GM18498 (cell line): Measurements from ENCODE around the gene KCNAB3.
A peak's percentile ranks its signal among the peaks of the same experiment; 100 is the strongest.

ENCODE experiments used
- ATAC-seq: cut with Tn5 transposase; IDR thresholded peaks from one replicate; pipeline ENCODE4 v1.9.1; 2021; ENCODE audit warnings: mild to moderate bottlenecking, moderate library complexity; ENCODE audit not compliant: unreplicated experiment

KCNAB3 gene

GRCh38 chr17:7940743-7941142, 11.1 kb upstream of the KCNAB3 start:
- no peak for ATAC-seq

GRCh38 chr17:7940034-7940433, 10.4 kb upstream of the KCNAB3 start:
- ATAC-seq, result no peak

- ATAC-seq, result no peak
Measured at GRCh38 chr17:7935859-7936258, 6.2 kb upstream of the KCNAB3 start.

- no peak for ATAC-seq
Measured at GRCh38 chr17:7932949-7933348, 3.3 kb upstream of the KCNAB3 start.

GRCh38 chr17:7932483-7932891, 2.8 kb upstream of the KCNAB3 start:
- peak; percentile 6 for ATAC-seq

GRCh38 chr17:7931709-7932482, 2.2 kb upstream of the KCNAB3 start, which contains the start of the genes CNTROB and TRAPPC1:
Gene CNTROB (plus strand): TSS chr17:7932206. CDS start chr17:7933080, 874 bp downstream.
Gene TRAPPC1 (minus strand): TSS chr17:7931946. CDS start chr17:7931829, 117 bp downstream.
- peak; percentile 95 for ATAC-seq

- no peak for ATAC-seq
Measured at GRCh38 chr17:7930841-7931631, 1.4 kb upstream of the KCNAB3 start.

GRCh38 chr17:7927596-7927995, 2.1 kb downstream of the KCNAB3 start:
- no peak for ATAC-seq

GRCh38 chr17:7922845-7923628, 6.6 kb downstream of the KCNAB3 start:
- peak; percentile 51 for ATAC-seq

GRCh38 chr17:7922269-7922844, 7.3 kb downstream of the KCNAB3 start:
- ATAC-seq, result no peak

GRCh38 chr17:7916808-7917207, 12.8 kb downstream of the KCNAB3 start:
- no peak for ATAC-seq

- no peak for ATAC-seq
Measured at GRCh38 chr17:7916385-7916682, 13.3 kb downstream of the KCNAB3 start.

GRCh38 chr17:7915611-7916384, 13.9 kb downstream of the KCNAB3 start, which contains the start of gene RNF227:
Gene RNF227 (minus strand): TSS chr17:7916289. CDS start chr17:7916195, 94 bp downstream.
- peak; percentile 74 for ATAC-seq

- no peak for ATAC-seq
Measured at GRCh38 chr17:7915179-7915610, 14.5 kb downstream of the KCNAB3 start.

GRCh38 chr17:7912927-7913524, 16.6 kb downstream of the KCNAB3 start:
- no peak for ATAC-seq

GRCh38 chr17:7911116-7911515, 18.5 kb downstream of the KCNAB3 start:
- no peak for ATAC-seq

- no peak for ATAC-seq
Measured at GRCh38 chr17:7910711-7911110, 18.9 kb downstream of the KCNAB3 start.

GRCh38 chr17:7910281-7910680, 19.4 kb downstream of the KCNAB3 start:
- ATAC-seq, result no peak

- no peak for ATAC-seq
Measured at GRCh38 chr17:7909089-7909488, 20.6 kb downstream of the KCNAB3 start.
